ENCODE measurements around the gene ABTB2. TPM values are rescaled to one million over a fixed set of nuclear protein-coding genes. Genes with fewer than 3 reads are reported as not detected.

ABTB2 gene
- total RNA-seq, 1 experiment from 2014 or later: 5.5 TPM

- no peak overlapping the region for H3K27ac ChIP-seq (ENCODE audit: insufficient read length, low read depth, low read length)
- no CpG with 5 or more reads among the region's 3 CpGs for WGBS (ENCODE audit: extremely low coverage, insufficient read length, low lambda C conversion rate)
- no peak overlapping the region for H3K4me3 Mint-ChIP-seq
Observed at GRCh38 chr11:34284156-34284555, 73.7 kb downstream of the ABTB2 start.

More at GRCh38 chr11:34284156-34284555, 73.7 kb downstream of the ABTB2 start:
- Mint-ChIP-seq H3K36me3 (ENCODE audit: insufficient read depth in 1 of 3, low read depth in 3 of 3) (no peaks in the 10 kb centered on the region), H3K27ac (no peak overlapping the region), H3K9me3 (no peaks in the 10 kb centered on the region), H3K27me3 (ENCODE audit: low read depth) (no peaks in the 10 kb centered on the region), H3K4me1 (peaks cover 3 to 4% of the 10 kb centered on the region in 2 experiments; a peak in 3 of 4 replicates)
- TF ChIP-seq CTCF (conservative IDR thresholded peaks at IDR 0.05): no peak
- no peak overlapping the region for H4K8ac ChIP-seq (replicated peaks; ENCODE audit: insufficient read length, low read depth, low read length)
- no peaks in the 10 kb centered on the region for H3K4me1 ChIP-seq (ENCODE audit: insufficient read depth, low read length)
- no peak overlapping the region for H3T11ph ChIP-seq (ENCODE audit: low read length)
- no peaks in the 10 kb centered on the region for H3K23me2 ChIP-seq (ENCODE audit: insufficient read length, low read depth, low read length, poor library complexity, severe bottlenecking)
- H2AFZ ChIP-seq (ENCODE audit: low read length): no peak overlapping the region
- H2BK5ac ChIP-seq (ENCODE audit: insufficient read length, low read length): no peak overlapping the region
- H3K79me2 ChIP-seq (ENCODE audit: insufficient read depth, low read length): no peaks in the 10 kb centered on the region
- no peak overlapping the region for H4K5ac ChIP-seq (ENCODE audit: insufficient read length, low read depth, low read length)
- H3K27me3 ChIP-seq (ENCODE audit: insufficient read depth, low read length): no peaks in the 10 kb centered on the region
- H2BK12ac ChIP-seq (ENCODE audit: insufficient read length, low read depth, low read length): no peak overlapping the region
- H3K79me1 ChIP-seq (ENCODE audit: insufficient read depth, low read depth, low read length, poor library complexity, severe bottlenecking): no peaks in the 10 kb centered on the region
- H3K9ac ChIP-seq (ENCODE audit: extremely low read depth, insufficient read length, low read length): no peak overlapping the region
- DNase-seq: no peak
- no peak overlapping the region for H2BK15ac ChIP-seq (ENCODE audit: low read depth, low read length)
- no peak overlapping the region for H3K56ac ChIP-seq (ENCODE audit: insufficient read length, low read depth, low read length)
- no peak overlapping the region for H2AK5ac ChIP-seq (ENCODE audit: insufficient read length, low read length)
- no peak overlapping the region for H2BK20ac ChIP-seq (ENCODE audit: low read depth, low read length, poor library complexity, severe bottlenecking)
- no peak overlapping the region for H3K4me2 ChIP-seq (ENCODE audit: insufficient read depth, insufficient read length, low read length)
- no peaks in the 10 kb centered on the region for H3K9me3 ChIP-seq (ENCODE audit: control insufficient read depth, low read depth, low read length)
- no peak overlapping the region for H3K18ac ChIP-seq (ENCODE audit: insufficient read length, low read depth, low read length)
- H3K14ac ChIP-seq (ENCODE audit: insufficient read depth, low read length): no peak overlapping the region
- no peak overlapping the region for H2BK120ac ChIP-seq (ENCODE audit: low read depth, low read length, poor library complexity, severe bottlenecking)
- H3K4ac ChIP-seq (ENCODE audit: low read depth, low read length): no peak overlapping the region
- H4K91ac ChIP-seq (ENCODE audit: insufficient read length, low read depth, low read length): no peak overlapping the region
- no peak overlapping the region for H3K23ac ChIP-seq (ENCODE audit: insufficient read length, low read depth, low read length)
- H4K20me1 ChIP-seq (ENCODE audit: control insufficient read depth, insufficient read depth, insufficient read length): no peaks in the 10 kb centered on the region
